NB4 (cell line): ENCODE results near the gene DAPK3.

Source experiments
- DNase-seq: peaks from one replicate; pipeline ENCODE4 v3.0.0; 2010; ENCODE audit warnings: low read depth
- H3K4me3 ChIP-seq: one replicate; pipeline ENCODE4 v1.5.1; 2011; ENCODE audit warnings: mild to moderate bottlenecking, low read depth, low read length, moderate library complexity
- MYC ChIP-seq: IDR thresholded peaks from 2 replicates; pipeline ENCODE4 v1.6.1; 2011; ENCODE audit warnings: low read depth, low read length
- POLR2A ChIP-seq: IDR thresholded peaks from 2 replicates; pipeline ENCODE4 v1.6.1; 2011; ENCODE audit warnings: mild to moderate bottlenecking; ENCODE audit not compliant: insufficient read length; ENCODE audit errors: extremely low read depth
- TF ChIP-seq, protein P1 (sequence below): IDR thresholded peaks from 2 replicates; pipeline ENCODE4 v1.6.1; 2011; ENCODE audit warnings: low read depth, low read length
- TF ChIP-seq, protein P2 (sequence below): IDR thresholded peaks from one replicate; pipeline ENCODE4 v1.5.1; 2012; ENCODE audit warnings: low read depth, low read length

The DAPK3 gene

DNA sequence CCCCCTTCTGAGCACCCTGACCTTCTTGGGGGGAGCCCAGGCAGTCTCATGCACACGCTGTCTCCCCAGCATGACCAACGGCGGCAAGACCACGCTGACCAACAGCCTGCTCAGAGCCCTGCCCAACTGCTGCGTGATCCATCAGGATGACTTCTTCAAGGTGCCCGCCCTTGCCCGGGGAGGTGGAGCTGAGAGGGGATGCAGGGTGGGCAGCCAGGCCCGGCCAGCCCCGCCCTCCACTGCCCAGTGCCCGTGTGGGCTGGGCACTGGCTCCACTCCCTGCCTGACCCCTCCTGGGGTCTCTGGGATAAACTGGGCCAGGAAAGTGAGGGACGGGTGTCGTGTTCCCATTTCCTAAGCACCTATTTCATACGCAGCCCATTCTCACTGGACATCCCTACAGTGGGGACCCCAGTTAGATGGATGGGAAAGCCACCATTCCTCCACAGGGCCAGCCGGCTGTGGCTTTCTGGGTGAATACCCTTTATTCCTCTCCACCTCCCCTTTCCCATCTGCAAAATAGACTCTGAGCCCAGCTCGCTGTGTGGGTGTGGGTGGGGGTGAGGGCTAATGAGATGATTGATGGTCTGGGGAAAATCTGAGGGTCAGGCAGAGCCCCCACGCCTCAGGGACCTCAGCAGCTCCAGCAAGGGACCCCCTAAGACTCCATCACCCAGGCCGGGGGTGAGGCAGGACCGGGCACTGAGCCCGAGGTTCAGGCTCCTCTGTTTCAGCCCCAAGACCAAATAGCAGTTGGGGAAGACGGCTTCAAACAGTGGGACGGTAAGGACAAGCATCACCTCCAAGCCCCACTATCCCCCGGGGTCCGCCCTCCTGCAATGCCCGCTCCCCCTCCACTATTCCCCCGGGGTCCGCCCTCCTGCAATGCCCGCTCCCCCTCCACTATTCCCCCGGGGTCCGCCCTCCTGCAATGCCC is 34.1 kb downstream of the DAPK3 start:
- no peak overlapping the region for H3K4me3 ChIP-seq
- TF ChIP-seq POLR2A (no peak), MYC (no peak)
- TF ChIP-seq, protein P1, sequence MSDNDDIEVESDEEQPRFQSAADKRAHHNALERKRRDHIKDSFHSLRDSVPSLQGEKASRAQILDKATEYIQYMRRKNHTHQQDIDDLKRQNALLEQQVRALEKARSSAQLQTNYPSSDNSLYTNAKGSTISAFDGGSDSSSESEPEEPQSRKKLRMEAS = no peak
- TF ChIP-seq, protein P2, sequence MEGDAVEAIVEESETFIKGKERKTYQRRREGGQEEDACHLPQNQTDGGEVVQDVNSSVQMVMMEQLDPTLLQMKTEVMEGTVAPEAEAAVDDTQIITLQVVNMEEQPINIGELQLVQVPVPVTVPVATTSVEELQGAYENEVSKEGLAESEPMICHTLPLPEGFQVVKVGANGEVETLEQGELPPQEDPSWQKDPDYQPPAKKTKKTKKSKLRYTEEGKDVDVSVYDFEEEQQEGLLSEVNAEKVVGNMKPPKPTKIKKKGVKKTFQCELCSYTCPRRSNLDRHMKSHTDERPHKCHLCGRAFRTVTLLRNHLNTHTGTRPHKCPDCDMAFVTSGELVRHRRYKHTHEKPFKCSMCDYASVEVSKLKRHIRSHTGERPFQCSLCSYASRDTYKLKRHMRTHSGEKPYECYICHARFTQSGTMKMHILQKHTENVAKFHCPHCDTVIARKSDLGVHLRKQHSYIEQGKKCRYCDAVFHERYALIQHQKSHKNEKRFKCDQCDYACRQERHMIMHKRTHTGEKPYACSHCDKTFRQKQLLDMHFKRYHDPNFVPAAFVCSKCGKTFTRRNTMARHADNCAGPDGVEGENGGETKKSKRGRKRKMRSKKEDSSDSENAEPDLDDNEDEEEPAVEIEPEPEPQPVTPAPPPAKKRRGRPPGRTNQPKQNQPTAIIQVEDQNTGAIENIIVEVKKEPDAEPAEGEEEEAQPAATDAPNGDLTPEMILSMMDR = no peak
- DNase-seq = no peak

DNA sequence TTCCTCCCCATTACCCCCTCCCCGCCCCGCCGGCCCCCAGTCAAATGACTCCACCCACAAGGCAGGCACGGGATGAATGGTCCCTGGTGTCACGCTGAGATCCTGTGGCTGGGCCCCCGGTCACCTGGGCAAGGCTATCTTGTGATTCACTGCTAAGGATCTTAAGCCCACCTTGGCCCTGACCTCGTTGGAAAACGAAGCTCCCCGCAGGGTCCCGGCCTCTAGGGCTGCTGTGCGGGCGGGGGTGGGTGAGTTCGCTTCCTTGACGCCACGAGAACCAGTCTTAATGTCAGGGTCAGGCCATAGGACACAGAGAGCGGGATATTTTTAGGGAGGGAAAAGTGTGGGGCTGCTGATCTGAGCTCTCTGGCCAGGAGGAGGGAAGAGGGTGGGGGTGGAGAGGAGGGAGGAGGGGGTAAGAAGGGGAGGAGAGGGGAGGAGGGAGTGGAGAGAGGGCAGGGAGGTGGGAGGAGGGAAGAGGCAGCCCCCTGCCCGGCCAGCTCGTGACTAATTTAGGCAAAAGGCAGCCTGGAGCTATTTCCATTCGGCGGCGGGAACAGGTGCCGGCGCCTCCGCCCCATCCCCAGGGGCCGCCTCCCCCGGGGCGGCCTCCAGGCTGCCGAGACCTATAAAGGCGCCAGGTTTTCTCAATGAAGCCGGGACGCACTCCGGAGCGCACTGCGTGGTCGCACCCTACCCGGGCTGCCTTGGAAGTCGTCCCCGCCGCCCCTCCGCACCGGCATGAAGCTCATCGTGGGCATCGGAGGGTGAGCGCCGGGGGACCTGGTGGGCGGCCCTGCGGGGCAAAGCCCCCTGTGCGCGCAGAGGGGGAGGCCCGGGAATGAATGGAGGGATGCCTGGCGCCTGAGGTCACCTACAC is 37.7 kb downstream of the DAPK3 start, which contains the start of gene NMRK2:
TSS of gene NMRK2 (plus strand) at position 139 of the 880 bp plus-strand sequence. CDS start at position 742, 603 bp downstream.
- DNase-seq = no peak
- H3K4me3 ChIP-seq = no peak within 1 kb of the TSS
- TF ChIP-seq POLR2A (no peak), MYC (no peak)
- TF ChIP-seq, protein P1 = no peak
- TF ChIP-seq, protein P2 = no peak

DNA sequence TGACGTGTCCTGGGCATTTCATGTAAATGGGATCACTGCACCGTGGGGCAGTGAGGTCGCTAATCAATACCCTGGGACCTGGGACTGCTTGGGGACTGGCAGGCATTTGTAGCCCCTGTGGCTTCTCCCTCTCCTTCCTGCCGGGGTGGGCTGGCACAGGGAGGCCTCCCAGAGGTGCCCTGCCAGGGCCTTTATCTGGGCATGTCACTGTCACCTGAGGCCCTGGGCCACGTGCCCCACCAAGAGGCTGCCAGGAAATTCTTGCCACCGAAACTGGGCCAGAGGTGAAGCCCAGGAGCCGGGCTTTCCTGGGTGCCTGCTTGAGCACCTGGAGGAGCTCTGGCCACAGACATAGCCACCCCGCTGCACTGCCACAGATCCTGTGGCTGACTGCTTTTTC is 39.9 kb downstream of the DAPK3 start:
- no peak for DNase-seq
- H3K4me3 ChIP-seq = no peak overlapping the region
- TF ChIP-seq, protein P1 = no peak
- no peak for TF ChIP-seq POLR2A
- TF ChIP-seq, protein P2 = no peak
- no peak for TF ChIP-seq MYC

DNA sequence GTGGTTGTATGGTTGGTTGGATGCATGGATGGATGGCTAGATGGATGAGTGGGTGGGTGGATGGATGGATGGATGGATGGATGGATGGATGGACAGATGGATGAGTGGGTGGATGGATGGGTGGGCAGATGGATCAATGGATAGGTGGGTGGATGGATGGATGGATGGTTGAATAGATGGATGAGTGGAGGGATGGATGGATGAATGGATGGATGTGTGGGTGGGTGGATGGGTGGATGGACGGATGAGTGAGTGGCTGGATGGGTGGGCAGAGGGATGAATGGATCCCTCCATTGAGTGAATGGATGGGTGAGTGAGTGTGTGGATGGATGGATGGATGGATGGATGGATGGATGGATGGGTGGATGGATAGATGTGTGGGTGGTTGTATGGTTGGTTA is 47.0 kb downstream of the DAPK3 start:
- no peak for DNase-seq
- no peak overlapping the region for H3K4me3 ChIP-seq
- TF ChIP-seq, protein P1 = no peak
- TF ChIP-seq, protein P2 = no peak
- TF ChIP-seq POLR2A (no peak), MYC (no peak)

DNA sequence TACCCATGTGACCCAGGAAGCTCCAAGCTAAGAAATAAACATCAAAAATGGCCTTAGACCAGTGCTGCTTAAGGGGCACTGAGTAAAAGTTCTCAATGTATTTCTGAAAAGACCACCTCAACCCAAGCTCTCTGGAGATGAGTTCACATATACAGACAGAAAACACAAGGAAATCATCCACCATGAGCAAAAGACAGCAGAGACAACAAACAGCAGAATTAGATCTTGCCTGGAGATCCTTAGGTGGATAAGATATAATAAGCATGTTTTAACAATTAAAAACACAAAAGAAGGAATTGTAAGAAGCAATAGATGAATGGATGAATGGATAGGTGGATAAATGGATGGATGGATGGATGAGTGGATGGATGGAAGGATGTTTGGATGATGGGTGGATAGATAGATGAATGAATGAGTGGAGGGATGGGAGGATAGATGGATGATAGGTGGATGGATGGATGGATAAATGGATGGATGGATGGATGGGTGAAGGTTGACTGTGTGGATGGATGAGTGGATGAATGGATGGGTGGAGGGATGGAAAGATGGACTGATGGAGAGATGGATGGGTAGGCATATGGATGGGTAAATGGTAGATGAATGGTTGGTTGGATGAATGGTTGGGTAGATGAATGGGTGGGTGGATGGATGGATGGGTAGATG is 47.7 kb downstream of the DAPK3 start:
- DNase-seq = no peak
- TF ChIP-seq, protein P1 = no peak
- TF ChIP-seq, protein P2 = no peak
- TF ChIP-seq MYC = no peak
- no peak for TF ChIP-seq POLR2A
- no peak overlapping the region for H3K4me3 ChIP-seq
